Mesendoderm (in vitro differentiated cells): ENCODE data around the gene VPS37B.

ENCODE experiments used
- DNase-seq: peaks from one replicate; pipeline ENCODE4 v3.0.0; 2013
- H2AK5ac ChIP-seq: 2 replicates; pipeline ENCODE4 v1.6.1; 2013; ENCODE audit warnings: low read length, inconsistent platforms
- H2BK120ac ChIP-seq: 2 replicates; pipeline ENCODE4 v1.6.1; 2013; ENCODE audit warnings: low read depth, mild to moderate bottlenecking, low read length, moderate library complexity, mixed read lengths
- H2BK15ac ChIP-seq: replicated peaks from 2 replicates; pipeline ENCODE4 v1.6.1; 2013; ENCODE audit warnings: low read depth, mild to moderate bottlenecking, moderate library complexity
- H2BK5ac ChIP-seq: 2 replicates; pipeline ENCODE4 v1.6.1; 2013; ENCODE audit warnings: low read length, inconsistent platforms
- H3K18ac ChIP-seq: 2 replicates; pipeline ENCODE4 v1.6.1; 2013; ENCODE audit warnings: mild to moderate bottlenecking, low read length, mixed read lengths
- H3K23ac ChIP-seq: one replicate; pipeline ENCODE4 v1.6.1; 2013; ENCODE audit warnings: low read length
- H3K27ac ChIP-seq: 2 replicates; pipeline ENCODE4 v1.5.1; 2013; ENCODE audit warnings: low read depth, mild to moderate bottlenecking, inconsistent platforms, low read length, moderate library complexity
- H3K27me3 ChIP-seq: 2 replicates; pipeline ENCODE4 v1.6.1; 2013; ENCODE audit warnings: low read length, control low read depth, mild to moderate bottlenecking, inconsistent platforms; ENCODE audit not compliant: insufficient read depth, poor library complexity
- H3K36me3 ChIP-seq: 2 replicates; pipeline ENCODE4 v1.6.1; 2013; ENCODE audit warnings: low read length, inconsistent platforms; ENCODE audit not compliant: control insufficient read depth, insufficient read depth
- H3K4ac ChIP-seq: one replicate; pipeline ENCODE4 v1.6.1; 2013; ENCODE audit warnings: low read depth, mild to moderate bottlenecking, low read length, moderate library complexity
- H3K4me1 ChIP-seq: 2 replicates; pipeline ENCODE4 v1.6.1; 2013; ENCODE audit warnings: low read depth, low read length, inconsistent platforms; ENCODE audit not compliant: control insufficient read depth
- H3K4me2 ChIP-seq: 2 replicates; pipeline ENCODE4 v1.6.1; 2013; ENCODE audit warnings: low read length
- H3K4me3 ChIP-seq: 2 replicates; pipeline ENCODE4 v1.5.1; 2013; ENCODE audit warnings: mild to moderate bottlenecking, low read length
- H3K56ac ChIP-seq: one replicate; pipeline ENCODE4 v1.6.1; 2013; ENCODE audit warnings: low read length
- H3K79me1 ChIP-seq: 2 replicates; pipeline ENCODE4 v1.6.1; 2013; ENCODE audit warnings: low read length, inconsistent platforms
- H3K79me2 ChIP-seq: 2 replicates; pipeline ENCODE4 v1.6.1; 2013; ENCODE audit warnings: mild to moderate bottlenecking, low read length; ENCODE audit not compliant: control insufficient read depth, insufficient read depth
- H3K9ac ChIP-seq: 2 replicates; pipeline ENCODE4 v1.6.1; 2013; ENCODE audit warnings: low read length, inconsistent platforms
- H4K5ac ChIP-seq: one replicate; pipeline ENCODE4 v1.6.1; 2013; ENCODE audit warnings: low read length
- H4K8ac ChIP-seq: one replicate; pipeline ENCODE4 v1.6.1; 2013; ENCODE audit warnings: low read depth, mild to moderate bottlenecking, control low read depth, low read length, moderate library complexity
- WGBS: extraction: QIAGEN DNeasy Blood & Tissue Kit; methylation state at CpG from one replicate; pipeline ENCODE4 v1.1.7; 2013; ENCODE audit warnings: low lambda C conversion rate, missing lambda C conversion rate; ENCODE audit not compliant: insufficient coverage; ENCODE audit errors: extremely low coverage; 5-methylcytosine and 5-hydroxymethylcytosine counted together

The VPS37B gene

GRCh38 chr12:122855071-122855829 lies 40.7 kb downstream of the VPS37B start:
- Histone ChIP-seq H3K4me2 (no peak overlapping the region), H4K5ac (no peak overlapping the region)
- no peak for DNase-seq

GRCh38 chr12:122854554-122854953 lies 41.4 kb downstream of the VPS37B start:
- Histone ChIP-seq H2BK5ac (no peak overlapping the region), H3K27me3 (no peaks in the 10 kb centered on the region), H3K9ac (no peak overlapping the region), H3K23ac (no peak overlapping the region), H3K56ac (no peak overlapping the region), H3K4me3 (no peak overlapping the region), H3K27ac (no peak overlapping the region), H2BK120ac (no peak overlapping the region), H3K4ac (no peak overlapping the region), H2BK15ac (no peak overlapping the region), H3K18ac (no peak overlapping the region), H3K4me1 (no peaks in the 10 kb centered on the region), H4K8ac (no peak overlapping the region), H3K79me1 (no peaks in the 10 kb centered on the region), H2AK5ac (no peak overlapping the region), H3K4me2 (no peak overlapping the region), H4K5ac (no peak overlapping the region), H3K36me3 (no peaks in the 10 kb centered on the region), H3K79me2 (no peaks in the 10 kb centered on the region)
- no CpG with 5 or more reads among the region's 17 CpGs for WGBS
- DNase-seq = no peak

More at GRCh38 chr12:122855071-122855829, 40.7 kb downstream of the VPS37B start:
- Histone ChIP-seq H3K27me3 (no peaks in the 10 kb centered on the region), H3K23ac (no peak overlapping the region), H3K4me3 (no peak overlapping the region), H3K27ac (no peak overlapping the region), H3K56ac (no peak overlapping the region), H3K79me2 (no peaks in the 10 kb centered on the region), H4K8ac (no peak overlapping the region), H2AK5ac (no peak overlapping the region), H2BK120ac (no peak overlapping the region), H3K4ac (no peak overlapping the region), H3K9ac (no peak overlapping the region), H3K4me1 (no peaks in the 10 kb centered on the region), H3K79me1 (no peaks in the 10 kb centered on the region), H3K18ac (no peak overlapping the region), H2BK5ac (no peak overlapping the region), H2BK15ac (no peak overlapping the region), H3K36me3 (no peaks in the 10 kb centered on the region)
- WGBS = no CpG with 5 or more reads among the region's 24 CpGs

DNA sequence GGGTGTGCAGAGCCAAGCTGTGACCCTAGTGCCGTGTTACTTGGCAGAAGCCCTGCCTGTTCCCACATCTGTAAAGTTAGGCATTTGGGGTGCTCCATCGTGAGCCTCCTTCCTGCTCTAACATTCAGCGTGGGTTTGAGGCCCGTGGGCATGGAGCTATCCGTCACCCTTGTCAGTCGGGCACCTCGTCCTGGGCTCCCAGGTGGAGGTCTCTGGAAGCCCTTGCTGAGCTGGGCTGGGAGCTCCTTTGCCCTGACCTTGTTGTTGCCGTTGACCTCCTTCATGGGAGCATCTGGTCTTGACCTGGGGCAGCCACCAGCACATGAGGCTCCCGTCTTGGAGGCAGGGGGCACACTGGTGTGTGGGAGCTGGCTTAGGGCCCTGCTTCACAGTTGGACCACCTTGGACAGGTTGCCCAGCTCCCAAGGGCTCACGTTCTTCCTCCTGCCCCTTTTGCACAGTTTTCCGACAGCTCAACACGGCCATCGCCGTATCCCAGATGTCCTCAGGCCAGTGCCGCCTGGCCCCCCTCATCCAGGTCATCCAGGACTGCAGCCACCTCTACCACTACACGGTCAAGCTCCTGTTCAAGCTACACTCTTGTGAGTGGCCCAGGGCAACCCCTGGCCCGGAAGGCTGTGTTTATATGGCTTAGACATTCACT lies 42.2 kb downstream of the VPS37B start:
- no peak overlapping the region for H2AK5ac ChIP-seq
- no peaks in the 10 kb centered on the region for H3K4me1 ChIP-seq
- no peak overlapping the region for H2BK15ac ChIP-seq
- H3K36me3 ChIP-seq = no peaks in the 10 kb centered on the region
- H3K4ac ChIP-seq = no peak overlapping the region
- no peak overlapping the region for H2BK5ac ChIP-seq
- no peak overlapping the region for H4K8ac ChIP-seq
- no peaks in the 10 kb centered on the region for H3K27me3 ChIP-seq
- H3K23ac ChIP-seq = no peak overlapping the region
- no CpG with 5 or more reads among the region's 17 CpGs for WGBS
- no peak overlapping the region for H3K4me2 ChIP-seq
- H4K5ac ChIP-seq = no peak overlapping the region
- H3K79me1 ChIP-seq = no peaks in the 10 kb centered on the region
- no peak for DNase-seq
- H3K9ac ChIP-seq = no peak overlapping the region
- H3K56ac ChIP-seq = no peak overlapping the region
- H3K4me3 ChIP-seq = no peak overlapping the region
- H2BK120ac ChIP-seq = no peak overlapping the region
- H3K27ac ChIP-seq = no peak overlapping the region
- H3K18ac ChIP-seq = no peak overlapping the region
- no peaks in the 10 kb centered on the region for H3K79me2 ChIP-seq

DNA sequence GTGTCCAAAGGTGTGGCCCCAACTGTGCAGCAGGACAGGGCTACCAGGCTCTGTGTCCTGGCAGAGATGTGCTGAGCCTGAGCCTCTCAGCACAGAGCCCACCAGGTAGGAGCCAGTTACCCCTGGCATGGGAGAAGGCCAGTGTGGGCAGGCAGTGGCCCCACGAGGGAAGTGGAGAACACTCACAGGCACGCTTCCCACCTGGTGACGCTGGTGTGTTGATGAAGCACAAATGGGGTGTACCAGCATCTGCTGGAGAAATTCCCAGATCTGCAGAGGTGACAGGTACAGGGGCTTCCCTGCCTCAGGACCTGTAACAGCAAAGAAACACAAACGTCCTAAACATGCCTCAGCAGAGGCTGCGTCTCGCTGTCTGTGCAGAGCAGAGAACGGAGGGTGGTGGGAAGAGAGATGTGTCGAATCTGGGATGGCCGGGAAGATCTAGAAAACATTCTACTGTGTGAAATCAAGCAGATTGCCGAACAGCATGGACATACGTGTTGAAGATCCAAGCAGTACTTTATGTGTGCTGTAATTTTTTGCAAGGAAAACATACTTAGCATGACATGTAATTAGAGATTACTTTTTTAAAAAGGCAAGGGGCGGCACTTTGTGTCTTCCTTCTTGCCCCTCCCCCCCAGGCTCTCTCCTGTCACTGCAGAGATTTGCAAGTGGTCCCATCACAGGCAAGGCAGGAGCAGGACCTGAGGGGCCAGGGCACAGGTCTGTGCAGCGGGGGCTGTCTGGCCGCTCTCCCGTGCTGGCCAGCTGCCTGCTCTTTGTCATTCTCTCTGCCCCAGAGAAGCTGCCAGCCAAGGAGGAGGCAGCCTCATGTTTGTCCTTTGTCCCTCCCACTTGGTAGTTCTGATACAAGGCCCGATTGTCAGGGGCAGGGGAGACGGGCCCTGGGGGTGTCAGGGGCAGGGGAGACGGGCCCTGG lies 43.3 kb downstream of the VPS37B start:
- no CpG with 5 or more reads among the region's 18 CpGs for WGBS
- Histone ChIP-seq H3K36me3 (no peaks in the 10 kb centered on the region), H3K18ac (no peak overlapping the region)

DNA sequence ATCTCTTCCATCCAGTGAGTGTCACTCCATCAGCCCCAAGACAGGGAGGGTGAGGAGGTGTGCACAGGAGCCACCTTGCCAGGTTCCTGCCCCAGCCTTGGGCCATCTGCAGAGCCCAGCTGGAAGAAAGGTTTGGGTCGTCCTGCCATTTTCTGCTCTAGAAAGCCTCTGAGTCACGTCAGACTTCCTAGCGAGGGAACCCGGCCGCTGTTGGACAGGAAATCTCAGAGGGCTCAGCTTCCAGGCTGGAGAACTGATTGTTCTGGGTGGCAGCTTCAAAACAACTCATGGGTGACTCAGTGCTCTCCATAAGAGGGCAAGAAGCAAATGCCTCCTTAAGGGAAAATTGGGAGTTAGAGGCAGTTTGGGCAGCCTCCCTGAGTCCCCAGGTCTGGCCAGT lies 44.1 kb downstream of the VPS37B start:
- Histone ChIP-seq H3K23ac (no peak overlapping the region), H2BK15ac (no peak overlapping the region), H4K5ac (no peak overlapping the region), H2BK120ac (no peak overlapping the region), H2AK5ac (no peak overlapping the region), H3K36me3 (no peaks in the 10 kb centered on the region), H2BK5ac (no peak overlapping the region), H3K4me2 (no peak overlapping the region), H3K4me3 (no peak overlapping the region), H3K79me2 (no peaks in the 10 kb centered on the region), H3K27me3 (no peaks in the 10 kb centered on the region), H3K18ac (no peak overlapping the region), H3K56ac (no peak overlapping the region), H3K79me1 (no peaks in the 10 kb centered on the region), H3K27ac (no peak overlapping the region), H3K4me1 (no peaks in the 10 kb centered on the region), H4K8ac (no peak overlapping the region), H3K4ac (no peak overlapping the region), H3K9ac (no peak overlapping the region)
- no CpG with 5 or more reads among the region's 5 CpGs for WGBS
- DNase-seq = no peak

More for the DNA sequence above, 43.3 kb downstream of the VPS37B start:
- H2BK120ac ChIP-seq = no peak overlapping the region
- H3K4me3 ChIP-seq = no peak overlapping the region
- no peak overlapping the region for H3K27ac ChIP-seq
- H2AK5ac ChIP-seq = no peak overlapping the region
- no peak overlapping the region for H2BK15ac ChIP-seq
- no peaks in the 10 kb centered on the region for H3K79me1 ChIP-seq
- H3K9ac ChIP-seq = no peak overlapping the region
- H3K4ac ChIP-seq = no peak overlapping the region
- H3K56ac ChIP-seq = no peak overlapping the region
- no peaks in the 10 kb centered on the region for H3K79me2 ChIP-seq
- DNase-seq = no peak
- H3K4me2 ChIP-seq = no peak overlapping the region
- no peak overlapping the region for H2BK5ac ChIP-seq
- H3K23ac ChIP-seq = no peak overlapping the region
- no peak overlapping the region for H4K5ac ChIP-seq
- no peak overlapping the region for H4K8ac ChIP-seq
- H3K27me3 ChIP-seq = no peaks in the 10 kb centered on the region
- H3K4me1 ChIP-seq = no peaks in the 10 kb centered on the region
